Measurements from ENCODE around the gene HIPK3. TPM values are rescaled to one million over a fixed set of nuclear protein-coding genes. Genes with fewer than 3 reads are reported as not detected.

HIPK3 gene
- total and polyA plus RNA-seq, 2 experiments from 2014 or later = 5.5 to 29.8 TPM

DNA sequence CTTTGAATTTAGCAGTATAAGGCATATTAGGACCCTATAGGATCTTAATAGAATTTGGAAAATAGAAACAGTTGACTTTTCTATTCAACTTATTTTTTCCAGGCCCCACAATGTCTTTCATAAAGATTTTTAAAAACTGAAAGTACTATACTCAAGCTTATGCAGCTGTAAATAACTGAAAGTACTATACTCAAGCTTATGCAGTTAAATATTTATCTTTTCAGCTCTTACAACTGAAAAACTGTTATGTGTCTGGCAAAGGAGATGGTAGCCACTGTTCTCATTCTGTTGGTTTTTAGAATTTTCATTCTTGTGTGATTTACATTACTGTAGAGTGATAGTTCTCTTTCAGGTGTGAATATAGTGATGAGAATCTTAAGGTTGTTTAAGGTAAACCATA, 16.5 kb downstream of the HIPK3 start:
- TF ChIP-seq STAT1 (IDR thresholded peaks at IDR 0.05; ENCODE audit: unreplicated experiment) = no peak
- TF ChIP-seq ZNF331 (CRISPR knock-in tag; IDR thresholded peaks at IDR 0.05; ENCODE audit: low read depth) = no peak
- no peak for TF ChIP-seq NANOG (IDR thresholded peaks at IDR 0.05; ENCODE audit: borderline replicate concordance)
- TF ChIP-seq, protein P1, sequence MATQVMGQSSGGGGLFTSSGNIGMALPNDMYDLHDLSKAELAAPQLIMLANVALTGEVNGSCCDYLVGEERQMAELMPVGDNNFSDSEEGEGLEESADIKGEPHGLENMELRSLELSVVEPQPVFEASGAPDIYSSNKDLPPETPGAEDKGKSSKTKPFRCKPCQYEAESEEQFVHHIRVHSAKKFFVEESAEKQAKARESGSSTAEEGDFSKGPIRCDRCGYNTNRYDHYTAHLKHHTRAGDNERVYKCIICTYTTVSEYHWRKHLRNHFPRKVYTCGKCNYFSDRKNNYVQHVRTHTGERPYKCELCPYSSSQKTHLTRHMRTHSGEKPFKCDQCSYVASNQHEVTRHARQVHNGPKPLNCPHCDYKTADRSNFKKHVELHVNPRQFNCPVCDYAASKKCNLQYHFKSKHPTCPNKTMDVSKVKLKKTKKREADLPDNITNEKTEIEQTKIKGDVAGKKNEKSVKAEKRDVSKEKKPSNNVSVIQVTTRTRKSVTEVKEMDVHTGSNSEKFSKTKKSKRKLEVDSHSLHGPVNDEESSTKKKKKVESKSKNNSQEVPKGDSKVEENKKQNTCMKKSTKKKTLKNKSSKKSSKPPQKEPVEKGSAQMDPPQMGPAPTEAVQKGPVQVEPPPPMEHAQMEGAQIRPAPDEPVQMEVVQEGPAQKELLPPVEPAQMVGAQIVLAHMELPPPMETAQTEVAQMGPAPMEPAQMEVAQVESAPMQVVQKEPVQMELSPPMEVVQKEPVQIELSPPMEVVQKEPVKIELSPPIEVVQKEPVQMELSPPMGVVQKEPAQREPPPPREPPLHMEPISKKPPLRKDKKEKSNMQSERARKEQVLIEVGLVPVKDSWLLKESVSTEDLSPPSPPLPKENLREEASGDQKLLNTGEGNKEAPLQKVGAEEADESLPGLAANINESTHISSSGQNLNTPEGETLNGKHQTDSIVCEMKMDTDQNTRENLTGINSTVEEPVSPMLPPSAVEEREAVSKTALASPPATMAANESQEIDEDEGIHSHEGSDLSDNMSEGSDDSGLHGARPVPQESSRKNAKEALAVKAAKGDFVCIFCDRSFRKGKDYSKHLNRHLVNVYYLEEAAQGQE (IDR thresholded peaks at IDR 0.05; ENCODE audit: unreplicated experiment) = no peak
- TF ChIP-seq ZNF114 (CRISPR knock-in tag; IDR thresholded peaks at IDR 0.05) = no peak
- no peak for TF ChIP-seq POLR2AphosphoS5 (IDR thresholded peaks at IDR 0.05; ENCODE audit: low read depth)
- TF ChIP-seq CTCF (conservative IDR thresholded peaks at IDR 0.05; ENCODE audit: low read depth in 2 of 2) = no peak
- no peak for TF ChIP-seq CREB1 (CRISPR knock-in tag; IDR thresholded peaks at IDR 0.05; ENCODE audit: low read depth)
- no peak for TF ChIP-seq JUNB (IDR thresholded peaks at IDR 0.05; ENCODE audit: unreplicated experiment)
- no peak for TF ChIP-seq EZH2 (IDR thresholded peaks at IDR 0.05; ENCODE audit: low read depth, unreplicated experiment)
- TF ChIP-seq, protein P2, sequence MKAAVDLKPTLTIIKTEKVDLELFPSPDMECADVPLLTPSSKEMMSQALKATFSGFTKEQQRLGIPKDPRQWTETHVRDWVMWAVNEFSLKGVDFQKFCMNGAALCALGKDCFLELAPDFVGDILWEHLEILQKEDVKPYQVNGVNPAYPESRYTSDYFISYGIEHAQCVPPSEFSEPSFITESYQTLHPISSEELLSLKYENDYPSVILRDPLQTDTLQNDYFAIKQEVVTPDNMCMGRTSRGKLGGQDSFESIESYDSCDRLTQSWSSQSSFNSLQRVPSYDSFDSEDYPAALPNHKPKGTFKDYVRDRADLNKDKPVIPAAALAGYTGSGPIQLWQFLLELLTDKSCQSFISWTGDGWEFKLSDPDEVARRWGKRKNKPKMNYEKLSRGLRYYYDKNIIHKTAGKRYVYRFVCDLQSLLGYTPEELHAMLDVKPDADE (IDR thresholded peaks at IDR 0.05) = no peak
- TF ChIP-seq, protein P3, sequence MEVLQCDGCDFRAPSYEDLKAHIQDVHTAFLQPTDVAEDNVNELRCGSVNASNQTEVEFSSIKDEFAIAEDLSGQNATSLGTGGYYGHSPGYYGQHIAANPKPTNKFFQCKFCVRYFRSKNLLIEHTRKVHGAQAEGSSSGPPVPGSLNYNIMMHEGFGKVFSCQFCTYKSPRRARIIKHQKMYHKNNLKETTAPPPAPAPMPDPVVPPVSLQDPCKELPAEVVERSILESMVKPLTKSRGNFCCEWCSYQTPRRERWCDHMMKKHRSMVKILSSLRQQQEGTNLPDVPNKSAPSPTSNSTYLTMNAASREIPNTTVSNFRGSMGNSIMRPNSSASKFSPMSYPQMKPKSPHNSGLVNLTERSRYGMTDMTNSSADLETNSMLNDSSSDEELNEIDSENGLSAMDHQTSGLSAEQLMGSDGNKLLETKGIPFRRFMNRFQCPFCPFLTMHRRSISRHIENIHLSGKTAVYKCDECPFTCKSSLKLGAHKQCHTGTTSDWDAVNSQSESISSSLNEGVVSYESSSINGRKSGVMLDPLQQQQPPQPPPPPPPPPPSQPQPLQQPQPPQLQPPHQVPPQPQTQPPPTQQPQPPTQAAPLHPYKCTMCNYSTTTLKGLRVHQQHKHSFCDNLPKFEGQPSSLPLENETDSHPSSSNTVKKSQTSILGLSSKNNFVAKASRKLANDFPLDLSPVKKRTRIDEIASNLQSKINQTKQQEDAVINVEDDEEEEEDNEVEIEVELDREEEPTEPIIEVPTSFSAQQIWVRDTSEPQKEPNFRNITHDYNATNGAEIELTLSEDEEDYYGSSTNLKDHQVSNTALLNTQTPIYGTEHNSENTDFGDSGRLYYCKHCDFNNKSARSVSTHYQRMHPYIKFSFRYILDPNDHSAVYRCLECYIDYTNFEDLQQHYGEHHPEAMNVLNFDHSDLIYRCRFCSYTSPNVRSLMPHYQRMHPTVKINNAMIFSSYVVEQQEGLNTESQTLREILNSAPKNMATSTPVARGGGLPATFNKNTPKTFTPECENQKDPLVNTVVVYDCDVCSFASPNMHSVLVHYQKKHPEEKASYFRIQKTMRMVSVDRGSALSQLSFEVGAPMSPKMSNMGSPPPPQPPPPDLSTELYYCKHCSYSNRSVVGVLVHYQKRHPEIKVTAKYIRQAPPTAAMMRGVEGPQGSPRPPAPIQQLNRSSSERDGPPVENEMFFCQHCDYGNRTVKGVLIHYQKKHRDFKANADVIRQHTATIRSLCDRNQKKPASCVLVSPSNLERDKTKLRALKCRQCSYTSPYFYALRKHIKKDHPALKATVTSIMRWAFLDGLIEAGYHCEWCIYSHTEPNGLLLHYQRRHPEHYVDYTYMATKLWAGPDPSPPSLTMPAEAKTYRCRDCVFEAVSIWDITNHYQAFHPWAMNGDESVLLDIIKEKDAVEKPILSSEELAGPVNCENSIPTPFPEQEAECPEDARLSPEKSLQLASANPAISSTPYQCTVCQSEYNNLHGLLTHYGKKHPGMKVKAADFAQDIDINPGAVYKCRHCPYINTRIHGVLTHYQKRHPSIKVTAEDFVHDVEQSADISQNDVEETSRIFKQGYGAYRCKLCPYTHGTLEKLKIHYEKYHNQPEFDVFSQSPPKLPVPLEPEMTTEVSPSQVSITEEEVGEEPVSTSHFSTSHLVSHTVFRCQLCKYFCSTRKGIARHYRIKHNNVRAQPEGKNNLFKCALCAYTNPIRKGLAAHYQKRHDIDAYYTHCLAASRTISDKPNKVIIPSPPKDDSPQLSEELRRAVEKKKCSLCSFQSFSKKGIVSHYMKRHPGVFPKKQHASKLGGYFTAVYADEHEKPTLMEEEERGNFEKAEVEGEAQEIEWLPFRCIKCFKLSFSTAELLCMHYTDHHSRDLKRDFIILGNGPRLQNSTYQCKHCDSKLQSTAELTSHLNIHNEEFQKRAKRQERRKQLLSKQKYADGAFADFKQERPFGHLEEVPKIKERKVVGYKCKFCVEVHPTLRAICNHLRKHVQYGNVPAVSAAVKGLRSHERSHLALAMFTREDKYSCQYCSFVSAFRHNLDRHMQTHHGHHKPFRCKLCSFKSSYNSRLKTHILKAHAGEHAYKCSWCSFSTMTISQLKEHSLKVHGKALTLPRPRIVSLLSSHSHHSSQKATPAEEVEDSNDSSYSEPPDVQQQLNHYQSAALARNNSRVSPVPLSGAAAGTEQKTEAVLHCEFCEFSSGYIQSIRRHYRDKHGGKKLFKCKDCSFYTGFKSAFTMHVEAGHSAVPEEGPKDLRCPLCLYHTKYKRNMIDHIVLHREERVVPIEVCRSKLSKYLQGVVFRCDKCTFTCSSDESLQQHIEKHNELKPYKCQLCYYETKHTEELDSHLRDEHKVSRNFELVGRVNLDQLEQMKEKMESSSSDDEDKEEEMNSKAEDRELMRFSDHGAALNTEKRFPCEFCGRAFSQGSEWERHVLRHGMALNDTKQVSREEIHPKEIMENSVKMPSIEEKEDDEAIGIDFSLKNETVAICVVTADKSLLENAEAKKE (CRISPR knock-in tag; IDR thresholded peaks at IDR 0.05) = no peak
- TF ChIP-seq EZH2phosphoT487 (IDR thresholded peaks at IDR 0.05; ENCODE audit: unreplicated experiment) = no peak
- H3K27me3 Mint-ChIP-seq (ENCODE audit: insufficient read depth, low read depth, poor library complexity) = peaks cover 2% of the 10 kb centered on the region
- Histone ChIP-seq H3K9me2 (ENCODE audit: insufficient read depth) (no peaks in the 10 kb centered on the region), H3F3A (replicated peaks; ENCODE audit: low read depth) (no peaks in the 10 kb centered on the region), H3K4me1 (ENCODE audit: insufficient read depth) (peaks cover 8% of the 10 kb centered on the region; the same call in 1 of the 2 replicates), H3K36me3 (ENCODE audit: insufficient read depth) (no peaks in the 10 kb centered on the region), H3K79me2 (replicated peaks; ENCODE audit: insufficient read depth) (peaks cover 98% of the 10 kb centered on the region), H3K4me2 (peak overlapping the region; percentile 1; the same call in 1 of the 2 replicates), H4K20me1 (replicated peaks; ENCODE audit: insufficient read depth) (peaks cover 3% of the 10 kb centered on the region; the same call in 1 of the 2 replicates), H3K27me3 (ENCODE audit: insufficient read depth) (no peaks in the 10 kb centered on the region), H2AFZ (no peak overlapping the region), H3K4me3 (no peak overlapping the region), H3K27ac (ENCODE audit: low read depth) (no peak overlapping the region)
- H3K4me3 Mint-ChIP-seq = no peak overlapping the region
- no peaks in the 10 kb centered on the region for H3K36me3 Mint-ChIP-seq (ENCODE audit: low read depth)
- peaks cover 6% of the 10 kb centered on the region; the same call in 1 of the 3 replicates for H3K4me1 Mint-ChIP-seq
- no peaks in the 10 kb centered on the region for H3K9me3 Mint-ChIP-seq
- DNase-seq (ENCODE audit: low spot score) (no peak), ATAC-seq (no peak)
- H3K27ac Mint-ChIP-seq = no peak overlapping the region
